ENCODE results near the gene TAP2.

TAP2 gene

DNA sequence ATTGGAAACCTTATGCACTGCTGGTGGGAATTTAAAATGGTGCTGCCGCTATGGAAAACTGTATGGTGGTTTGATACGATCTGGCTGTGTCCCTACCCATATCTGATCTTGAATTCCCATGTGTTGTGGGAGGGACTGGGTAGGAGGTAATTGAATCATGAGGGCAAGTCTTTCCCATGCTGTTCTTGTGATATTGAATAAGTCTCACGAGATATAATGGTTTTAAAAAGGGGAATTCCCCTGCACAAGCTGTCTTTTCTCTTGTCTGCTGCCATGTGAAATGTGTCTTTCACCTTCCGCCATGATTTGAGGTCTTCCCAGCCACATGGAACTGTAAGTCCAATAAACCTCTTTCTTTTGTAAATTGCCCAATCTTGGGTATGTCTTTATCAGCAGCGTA, 4.9 kb downstream of the TAP2 start:
- no peaks in the 10 kb centered on the region for H3K27me3 ChIP-seq (ENCODE audit: insufficient read depth, low read length)
- H4K20me1 ChIP-seq (ENCODE audit: insufficient read depth, low read length) = no peaks in the 10 kb centered on the region
- H2AFZ ChIP-seq (ENCODE audit: low read length) = no peak overlapping the region
- H3K9me3 ChIP-seq (ENCODE audit: low read length) = no peaks in the 10 kb centered on the region
- no peak overlapping the region for H3K4me3 ChIP-seq (ENCODE audit: low read depth, low read length, poor library complexity, severe bottlenecking)
- H3K9ac ChIP-seq (ENCODE audit: low read length) = no peak overlapping the region
- H3K36me3 ChIP-seq (ENCODE audit: insufficient read depth, low read length) = peaks cover 86% of the 10 kb centered on the region
- peaks cover 13% of the 10 kb centered on the region for H3K79me2 ChIP-seq (ENCODE audit: insufficient read depth, low read length)
- TF ChIP-seq EZH2 (IDR thresholded peaks at IDR 0.05; ENCODE audit: borderline replicate concordance, low read length) = no peak
- TF ChIP-seq, protein P1, sequence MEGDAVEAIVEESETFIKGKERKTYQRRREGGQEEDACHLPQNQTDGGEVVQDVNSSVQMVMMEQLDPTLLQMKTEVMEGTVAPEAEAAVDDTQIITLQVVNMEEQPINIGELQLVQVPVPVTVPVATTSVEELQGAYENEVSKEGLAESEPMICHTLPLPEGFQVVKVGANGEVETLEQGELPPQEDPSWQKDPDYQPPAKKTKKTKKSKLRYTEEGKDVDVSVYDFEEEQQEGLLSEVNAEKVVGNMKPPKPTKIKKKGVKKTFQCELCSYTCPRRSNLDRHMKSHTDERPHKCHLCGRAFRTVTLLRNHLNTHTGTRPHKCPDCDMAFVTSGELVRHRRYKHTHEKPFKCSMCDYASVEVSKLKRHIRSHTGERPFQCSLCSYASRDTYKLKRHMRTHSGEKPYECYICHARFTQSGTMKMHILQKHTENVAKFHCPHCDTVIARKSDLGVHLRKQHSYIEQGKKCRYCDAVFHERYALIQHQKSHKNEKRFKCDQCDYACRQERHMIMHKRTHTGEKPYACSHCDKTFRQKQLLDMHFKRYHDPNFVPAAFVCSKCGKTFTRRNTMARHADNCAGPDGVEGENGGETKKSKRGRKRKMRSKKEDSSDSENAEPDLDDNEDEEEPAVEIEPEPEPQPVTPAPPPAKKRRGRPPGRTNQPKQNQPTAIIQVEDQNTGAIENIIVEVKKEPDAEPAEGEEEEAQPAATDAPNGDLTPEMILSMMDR (IDR thresholded peaks at IDR 0.05; ENCODE audit: low read length) = no peak
- no peak overlapping the region for H3K27ac ChIP-seq (ENCODE audit: low read depth, low read length, poor library complexity, severe bottlenecking)
- no peak overlapping the region for H3K4me2 ChIP-seq (ENCODE audit: low read length)
- no peaks in the 10 kb centered on the region for H3F3A ChIP-seq (ENCODE audit: insufficient read depth, low read length)
- peaks cover 19% of the 10 kb centered on the region for H3K4me1 ChIP-seq (ENCODE audit: insufficient read depth, low read length, severe bottlenecking)
- H3K9me2 ChIP-seq (ENCODE audit: low read depth, low read length) = no peaks in the 10 kb centered on the region

DNA sequence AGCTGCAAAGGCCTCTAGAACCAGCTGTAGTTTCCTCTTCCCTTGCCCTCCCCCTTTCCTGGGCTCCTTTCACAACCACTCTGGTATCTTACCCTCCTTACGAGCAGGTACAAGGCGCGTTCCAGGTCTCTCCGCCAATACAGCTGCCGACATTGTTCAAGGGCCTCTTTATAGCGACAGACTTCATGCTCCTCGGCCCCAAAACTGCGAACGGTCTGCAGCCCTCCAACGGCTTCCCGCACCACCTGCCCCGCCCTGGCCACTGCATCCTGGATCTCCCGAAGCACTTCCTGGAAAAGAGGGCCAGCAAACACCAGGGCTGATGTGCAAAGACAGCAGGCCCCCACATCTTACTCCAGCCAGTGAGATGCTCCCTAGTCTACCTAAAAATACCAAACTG, 6.0 kb downstream of the TAP2 start:
- Histone ChIP-seq H3K27me3 (ENCODE audit: insufficient read depth, low read length) (no peaks in the 10 kb centered on the region), H3F3A (ENCODE audit: insufficient read depth, low read length) (no peaks in the 10 kb centered on the region), H3K36me3 (ENCODE audit: insufficient read depth, low read length) (peaks cover 97% of the 10 kb centered on the region), H3K4me1 (ENCODE audit: insufficient read depth, low read length, severe bottlenecking) (peaks cover 16% of the 10 kb centered on the region), H4K20me1 (ENCODE audit: insufficient read depth, low read length) (no peaks in the 10 kb centered on the region), H3K27ac (ENCODE audit: low read depth, low read length, poor library complexity, severe bottlenecking) (no peak overlapping the region), H3K9me2 (ENCODE audit: low read depth, low read length) (no peaks in the 10 kb centered on the region), H3K79me2 (ENCODE audit: insufficient read depth, low read length) (peaks cover 7% of the 10 kb centered on the region), H3K9ac (ENCODE audit: low read length) (no peak overlapping the region), H3K4me3 (ENCODE audit: low read depth, low read length, poor library complexity, severe bottlenecking) (no peak overlapping the region), H3K4me2 (ENCODE audit: low read length) (no peak overlapping the region), H3K9me3 (ENCODE audit: low read length) (no peaks in the 10 kb centered on the region), H2AFZ (ENCODE audit: low read length) (no peak overlapping the region)
- TF ChIP-seq, protein P1 (IDR thresholded peaks at IDR 0.05; ENCODE audit: low read length) = no peak
- no peak for TF ChIP-seq EZH2 (IDR thresholded peaks at IDR 0.05; ENCODE audit: borderline replicate concordance, low read length)

DNA sequence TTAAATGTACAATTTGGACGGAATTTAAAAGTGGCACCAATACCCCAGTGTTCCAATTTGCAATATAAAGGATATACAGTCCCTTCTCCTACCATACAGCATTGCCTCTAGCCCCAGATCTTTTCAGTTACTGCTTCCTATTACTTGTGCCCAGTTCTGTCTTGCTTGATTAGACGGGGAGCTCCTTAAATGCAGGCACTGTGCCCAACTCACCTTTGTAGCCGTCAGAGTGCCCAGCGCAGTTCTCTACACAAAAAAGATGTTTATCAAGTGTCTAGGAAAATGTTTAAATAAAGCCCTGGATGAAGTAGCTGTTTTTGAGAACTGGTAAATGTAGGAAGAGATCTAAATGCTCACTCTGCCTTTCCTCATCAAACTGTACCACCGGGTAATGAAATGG, 7.6 kb downstream of the TAP2 start:
- H3K27me3 ChIP-seq (ENCODE audit: insufficient read depth, low read length) = no peaks in the 10 kb centered on the region

More for the DNA sequence above, 7.6 kb downstream of the TAP2 start:
- Histone ChIP-seq H3K4me3 (ENCODE audit: low read depth, low read length, poor library complexity, severe bottlenecking) (no peak overlapping the region), H3K36me3 (ENCODE audit: insufficient read depth, low read length) (peaks cover 90% of the 10 kb centered on the region), H3K9ac (ENCODE audit: low read length) (no peak overlapping the region), H3K79me2 (ENCODE audit: insufficient read depth, low read length) (no peaks in the 10 kb centered on the region), H3K9me2 (ENCODE audit: low read depth, low read length) (no peaks in the 10 kb centered on the region), H2AFZ (ENCODE audit: low read length) (no peak overlapping the region), H4K20me1 (ENCODE audit: insufficient read depth, low read length) (no peaks in the 10 kb centered on the region), H3K4me1 (ENCODE audit: insufficient read depth, low read length, severe bottlenecking) (peaks cover under 1% of the 10 kb centered on the region), H3K27ac (ENCODE audit: low read depth, low read length, poor library complexity, severe bottlenecking) (no peak overlapping the region), H3F3A (ENCODE audit: insufficient read depth, low read length) (no peaks in the 10 kb centered on the region), H3K4me2 (ENCODE audit: low read length) (no peak overlapping the region), H3K9me3 (ENCODE audit: low read length) (no peaks in the 10 kb centered on the region)
- TF ChIP-seq, protein P1 (IDR thresholded peaks at IDR 0.05; ENCODE audit: low read length) = no peak

Data from OCI-LY1 (cell line).